Measurements from ENCODE around the gene DBF4B. TPM values are rescaled to one million over a fixed set of nuclear protein-coding genes. Genes with fewer than 3 reads are reported as not detected.

The DBF4B gene
- total RNA-seq, 1 donor from 2014 or later, result 22.5 TPM

DNA sequence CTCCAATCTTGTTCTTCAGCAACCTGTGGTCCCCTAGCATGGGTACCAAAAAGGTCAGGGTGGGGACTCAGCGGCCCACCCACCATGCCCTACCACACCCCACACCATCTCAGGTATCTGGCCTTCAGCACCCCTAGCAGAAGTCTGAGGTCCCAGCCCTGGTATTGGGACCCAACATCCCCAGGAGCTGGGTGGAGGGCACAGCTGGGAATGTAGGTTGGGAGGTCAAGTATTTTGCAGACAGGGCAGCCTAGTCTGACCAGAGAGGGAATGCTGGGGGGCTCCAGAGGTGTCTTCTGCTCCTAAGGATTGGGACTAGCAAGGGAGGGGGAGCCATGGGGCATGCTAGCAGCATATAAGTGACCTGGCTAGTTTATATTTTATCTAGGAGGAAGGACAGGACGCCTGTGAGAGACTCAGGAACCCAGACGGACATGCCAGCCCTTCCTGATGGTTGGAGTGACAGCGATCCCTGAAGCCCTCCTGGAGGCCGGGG, 49.5 kb downstream of the DBF4B start:
- peaks cover 36% of the 10 kb centered on the region for H3K27me3 Mint-ChIP-seq (ENCODE audit: insufficient read depth)
- H3K27ac Mint-ChIP-seq, result no peak overlapping the region
- no peak for DNase-seq (ENCODE audit: low spot score)
- H3K36me3 Mint-ChIP-seq (ENCODE audit: low read depth), result no peaks in the 10 kb centered on the region
- H3K4me3 Mint-ChIP-seq, result peak overlapping the region; percentile 42
- intact Hi-C loops (cut with micrococcal nuclease), result no loop called here
- H3K9me3 Mint-ChIP-seq, result no peaks in the 10 kb centered on the region
- H3K4me1 Mint-ChIP-seq (ENCODE audit: low read depth), result no peaks in the 10 kb centered on the region

DNA sequence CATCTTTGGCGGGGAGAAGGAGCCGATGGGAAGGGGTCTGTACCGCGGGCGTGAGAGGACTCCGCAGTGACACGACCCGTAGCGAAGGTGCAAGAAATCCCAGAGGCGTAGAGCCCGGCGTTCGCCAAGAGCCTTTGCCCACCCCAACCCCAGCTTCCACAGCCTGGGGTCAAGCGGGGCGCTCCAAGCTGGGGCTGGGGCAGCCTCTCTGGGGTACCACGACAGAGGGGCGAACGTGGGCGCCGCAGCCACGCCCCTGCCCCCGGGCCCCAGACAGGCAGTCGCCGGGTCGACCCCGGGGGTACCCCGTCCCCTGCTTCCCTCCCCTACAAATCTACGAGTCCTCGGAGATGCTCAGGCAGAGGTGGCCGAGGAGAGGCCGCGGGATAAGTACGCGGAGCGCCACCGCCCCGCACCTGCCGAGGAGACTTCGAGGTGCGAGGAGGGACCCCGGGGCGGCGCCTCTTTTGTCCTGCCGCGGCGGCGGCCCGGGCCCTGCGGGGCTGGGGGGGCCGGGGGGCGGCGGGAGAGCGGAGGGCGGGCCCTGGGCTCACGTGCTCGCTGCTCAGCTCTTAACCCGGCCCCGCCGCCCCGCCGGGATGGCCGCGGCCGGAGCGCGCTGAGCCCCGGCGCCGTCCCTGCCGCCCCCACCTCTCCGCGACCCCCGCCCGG, 50.1 kb downstream of the DBF4B start, which contains the start of gene ADAM11:
Gene ADAM11, plus strand, starts transcription at position 575 of the 672 bp plus-strand sequence. CDS start 212 bp downstream, outside the sequence.
- intact Hi-C loops (cut with micrococcal nuclease), result no loop called here
- peak within 1 kb of the TSS; percentile 42 for H3K4me3 Mint-ChIP-seq
- no peaks in the 10 kb centered on the region for H3K4me1 Mint-ChIP-seq (ENCODE audit: low read depth)

DNA sequence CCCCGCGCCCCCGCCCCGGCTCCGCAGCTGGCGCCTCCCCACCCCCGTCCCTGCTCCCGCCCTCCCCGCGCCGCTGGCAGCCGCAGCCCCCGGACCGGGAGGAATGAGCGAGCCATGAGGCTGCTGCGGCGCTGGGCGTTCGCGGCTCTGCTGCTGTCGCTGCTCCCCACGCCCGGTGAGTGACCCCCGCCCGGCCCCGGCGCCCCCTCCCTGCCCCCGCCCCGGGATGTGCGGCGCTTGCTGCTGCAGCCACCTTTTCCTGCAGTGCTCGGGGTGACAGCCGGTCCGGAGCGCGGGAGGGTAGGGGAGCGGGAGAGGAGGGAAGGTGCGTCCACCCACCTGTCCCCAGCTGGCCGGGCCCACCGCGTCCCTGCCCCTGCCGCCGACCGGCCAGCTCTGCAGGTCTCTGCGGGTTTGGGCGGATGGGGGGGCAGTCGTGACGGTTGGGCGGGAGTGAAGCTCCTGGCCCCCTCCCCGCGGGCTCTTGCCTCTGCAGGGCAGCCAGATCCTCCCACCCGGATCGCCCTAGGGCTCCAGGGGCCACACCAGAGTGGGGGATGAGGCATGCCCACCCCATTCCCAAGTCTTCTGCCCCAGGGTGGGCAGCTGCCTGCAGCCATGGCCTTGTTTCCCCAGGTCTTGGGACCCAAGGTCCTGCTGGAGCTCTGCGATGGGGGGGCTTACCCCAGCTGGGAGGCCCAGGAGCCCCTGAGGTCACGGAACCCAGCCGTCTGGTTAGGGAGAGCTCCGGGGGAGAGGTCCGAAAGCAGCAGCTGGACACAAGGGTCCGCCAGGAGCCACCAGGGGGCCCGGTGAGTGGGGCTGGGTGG, 50.8 kb downstream of the DBF4B start:
- Mint-ChIP-seq H3K27me3 (ENCODE audit: insufficient read depth) (peaks cover 38% of the 10 kb centered on the region), H3K4me1 (ENCODE audit: low read depth) (no peaks in the 10 kb centered on the region), H3K27ac (no peak overlapping the region), H3K9me3 (no peaks in the 10 kb centered on the region), H3K4me3 (no peak overlapping the region), H3K36me3 (ENCODE audit: low read depth) (no peaks in the 10 kb centered on the region)
- intact Hi-C loops (cut with micrococcal nuclease), result no loop called here
- DNase-seq (ENCODE audit: low spot score), result no peak

More for the DNA sequence above, 50.1 kb downstream of the DBF4B start, which contains the start of gene ADAM11:
- H3K27me3 Mint-ChIP-seq (ENCODE audit: insufficient read depth), result peaks cover 36% of the 10 kb centered on the region
- H3K36me3 Mint-ChIP-seq (ENCODE audit: low read depth), result no peaks in the 10 kb centered on the region
- H3K9me3 Mint-ChIP-seq, result no peaks in the 10 kb centered on the region
- no peak within 1 kb of the TSS for H3K27ac Mint-ChIP-seq
- no peak for DNase-seq (ENCODE audit: low spot score)

DNA sequence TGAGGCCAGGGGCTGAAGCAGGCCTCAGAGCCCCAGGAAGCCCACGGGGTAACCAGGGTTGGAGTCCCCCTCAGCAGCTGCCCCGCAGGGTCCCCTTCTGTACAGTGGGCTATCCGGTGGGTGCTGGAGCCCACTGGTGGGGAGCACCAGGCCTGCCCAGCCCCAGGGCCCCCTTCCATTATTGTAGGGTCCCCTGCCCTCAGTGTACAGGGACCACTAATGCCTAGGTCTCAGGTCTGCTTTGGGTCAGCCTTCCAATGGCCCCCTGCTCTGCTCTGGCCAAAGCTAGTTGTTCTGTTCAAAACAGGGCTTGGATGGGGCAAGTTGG, 51.4 kb downstream of the DBF4B start:
- intact Hi-C loops (cut with micrococcal nuclease), result no loop called here
- no peak overlapping the region for H3K4me3 Mint-ChIP-seq
- peaks cover 39% of the 10 kb centered on the region for H3K27me3 Mint-ChIP-seq (ENCODE audit: insufficient read depth)
- H3K36me3 Mint-ChIP-seq (ENCODE audit: low read depth), result no peaks in the 10 kb centered on the region
- no peaks in the 10 kb centered on the region for H3K9me3 Mint-ChIP-seq
- no peaks in the 10 kb centered on the region for H3K4me1 Mint-ChIP-seq (ENCODE audit: low read depth)
- no peak for DNase-seq (ENCODE audit: low spot score)
- no peak overlapping the region for H3K27ac Mint-ChIP-seq

DNA sequence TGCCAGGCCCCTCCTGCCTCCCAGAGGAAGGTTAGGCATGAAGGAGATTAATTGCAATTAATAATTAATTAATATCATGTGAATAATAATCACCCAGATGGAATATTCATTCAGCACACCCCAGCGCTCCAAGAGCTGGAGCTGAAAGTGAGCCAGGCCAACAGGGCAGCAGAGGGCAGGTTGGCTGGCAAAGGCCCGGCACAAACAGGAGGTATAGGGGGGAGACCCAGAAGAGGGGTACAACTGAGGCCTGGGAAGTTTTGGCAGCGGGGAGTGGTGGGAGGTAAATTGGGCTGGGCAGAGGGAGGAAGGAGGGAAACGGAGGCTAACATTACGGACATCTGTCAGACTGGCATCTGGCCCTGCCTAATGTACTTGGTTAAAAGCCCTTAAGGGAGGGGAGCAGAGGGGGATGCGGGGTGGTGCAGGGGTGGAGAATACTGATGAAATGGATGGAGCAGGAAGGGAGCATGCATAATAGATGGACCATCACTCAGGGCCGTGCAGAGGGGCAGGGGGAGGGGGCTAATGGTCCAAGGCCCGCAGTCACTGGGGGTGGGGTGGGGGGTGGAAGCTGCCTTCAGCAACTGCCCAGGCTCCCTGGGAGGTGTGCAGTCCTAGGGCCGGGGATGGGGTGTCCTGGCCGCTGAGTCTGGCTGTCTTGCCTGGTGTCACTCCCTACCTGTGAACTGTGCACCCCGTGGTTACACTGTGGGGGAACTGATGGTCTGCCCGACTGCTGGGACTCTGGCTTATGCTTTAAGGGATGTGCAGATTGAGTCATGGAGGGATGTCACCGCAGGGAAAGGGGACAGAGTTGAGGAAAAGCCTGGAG, 52.2 kb downstream of the DBF4B start:
- H3K9me3 Mint-ChIP-seq, result no peaks in the 10 kb centered on the region
- H3K27me3 Mint-ChIP-seq (ENCODE audit: insufficient read depth), result peaks cover 39% of the 10 kb centered on the region
- no peaks in the 10 kb centered on the region for H3K4me1 Mint-ChIP-seq (ENCODE audit: low read depth)
- H3K4me3 Mint-ChIP-seq, result no peak overlapping the region
- intact Hi-C loops (cut with micrococcal nuclease), result no loop called here
- H3K27ac Mint-ChIP-seq, result no peak overlapping the region
- no peak for DNase-seq (ENCODE audit: low spot score)
- H3K36me3 Mint-ChIP-seq (ENCODE audit: low read depth), result no peaks in the 10 kb centered on the region

DNA sequence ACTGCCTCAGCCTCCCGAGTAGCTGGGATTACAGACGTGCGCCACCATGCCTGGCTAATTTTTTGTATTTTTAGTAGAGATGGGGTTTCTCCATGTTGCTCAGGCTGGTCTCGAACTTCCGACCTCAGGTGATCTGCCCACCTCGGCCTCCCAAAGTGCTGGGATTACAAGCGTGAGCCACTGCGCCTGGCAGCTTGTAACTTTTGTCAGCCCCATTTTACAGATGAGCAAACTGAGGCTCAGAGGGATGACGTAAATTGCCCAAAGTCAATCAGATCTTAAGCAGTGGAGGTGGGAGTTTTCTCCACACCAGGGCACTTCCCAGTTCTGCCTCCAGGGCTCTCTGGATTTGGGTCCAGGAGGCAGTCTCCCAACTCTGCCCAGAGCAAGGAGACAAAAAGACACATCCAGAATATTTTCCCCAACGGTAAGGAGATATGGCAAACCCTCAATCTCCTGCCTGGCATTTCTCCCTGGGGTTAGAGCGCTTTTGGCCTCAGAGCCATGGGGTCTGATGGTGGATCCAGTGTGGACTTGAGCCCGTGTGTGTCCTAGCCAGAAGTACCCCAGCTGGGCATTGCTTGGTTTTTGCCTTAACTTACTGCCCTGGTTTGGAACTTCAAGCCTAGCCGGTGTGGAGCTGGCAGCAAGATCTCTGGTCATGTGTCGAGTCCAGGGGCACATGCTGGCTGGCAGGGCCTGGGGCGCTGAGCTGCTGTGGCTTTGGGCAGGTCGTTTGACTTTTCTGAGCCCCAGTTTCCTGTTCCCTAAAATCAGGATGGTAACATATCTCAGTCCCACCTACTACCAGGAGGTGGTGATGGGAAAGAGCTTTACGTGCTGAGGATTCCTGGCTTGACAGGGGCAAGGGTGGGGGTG, 53.7 kb downstream of the DBF4B start:
- intact Hi-C loops (cut with micrococcal nuclease), result no loop called here
- no peak for DNase-seq (ENCODE audit: low spot score)
- Mint-ChIP-seq H3K4me3 (no peak overlapping the region), H3K4me1 (ENCODE audit: low read depth) (no peaks in the 10 kb centered on the region), H3K27me3 (ENCODE audit: insufficient read depth) (peaks cover 36% of the 10 kb centered on the region), H3K36me3 (ENCODE audit: low read depth) (no peaks in the 10 kb centered on the region), H3K27ac (no peak overlapping the region), H3K9me3 (no peaks in the 10 kb centered on the region)

DNA sequence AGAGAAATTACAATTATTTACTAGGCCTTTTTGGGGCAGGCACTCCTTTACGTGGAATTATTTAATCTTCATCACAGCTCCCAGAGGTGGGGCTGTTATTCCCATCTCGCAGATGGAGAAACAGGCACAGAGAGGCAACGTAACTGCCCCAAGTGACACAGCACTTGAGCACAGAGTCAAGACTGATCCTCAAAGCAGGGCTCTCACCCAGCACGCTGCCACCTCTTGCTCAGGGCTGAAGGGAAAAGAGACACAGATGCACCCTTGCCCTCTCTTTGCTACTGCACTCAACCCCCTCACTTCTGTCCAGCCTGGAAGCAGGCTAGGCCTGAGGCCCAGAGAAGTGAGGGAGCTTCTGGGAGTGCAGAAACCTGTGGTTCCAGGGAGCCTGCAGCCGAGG, 54.7 kb downstream of the DBF4B start:
- no peaks in the 10 kb centered on the region for H3K36me3 Mint-ChIP-seq (ENCODE audit: low read depth)
- no peak overlapping the region for H3K4me3 Mint-ChIP-seq
- H3K9me3 Mint-ChIP-seq, result no peaks in the 10 kb centered on the region
- peaks cover 26% of the 10 kb centered on the region for H3K27me3 Mint-ChIP-seq (ENCODE audit: insufficient read depth)
- no peaks in the 10 kb centered on the region for H3K4me1 Mint-ChIP-seq (ENCODE audit: low read depth)
- intact Hi-C loops (cut with micrococcal nuclease), result no loop called here
- H3K27ac Mint-ChIP-seq, result no peak overlapping the region
- no peak for DNase-seq (ENCODE audit: low spot score)

DNA sequence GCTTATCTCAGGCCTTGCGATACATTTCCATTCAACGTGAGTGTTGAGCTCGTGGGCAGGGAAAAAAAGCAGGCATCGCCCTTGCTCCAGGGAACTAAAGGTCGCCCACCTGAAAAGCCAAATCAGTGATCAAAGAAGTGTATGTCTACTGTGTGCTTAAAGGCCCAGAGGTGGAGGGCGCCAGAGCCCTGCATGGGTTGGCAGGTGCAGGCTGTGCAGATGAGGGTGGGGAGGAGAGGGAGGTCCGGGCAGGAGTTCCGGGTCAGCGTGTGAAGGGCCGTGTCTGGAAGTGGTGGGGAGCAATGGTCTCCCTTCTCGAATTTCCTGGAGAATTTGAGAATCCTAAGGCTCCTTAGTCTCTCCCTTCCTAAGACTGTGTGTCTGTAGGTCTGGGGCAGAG, 57.5 kb downstream of the DBF4B start:
- H3K36me3 Mint-ChIP-seq (ENCODE audit: low read depth), result no peaks in the 10 kb centered on the region
- intact Hi-C loops (cut with micrococcal nuclease), result no loop called here
- H3K4me1 Mint-ChIP-seq (ENCODE audit: low read depth), result no peaks in the 10 kb centered on the region
- DNase-seq (ENCODE audit: low spot score), result no peak
- no peak overlapping the region for H3K4me3 Mint-ChIP-seq
- peaks cover 19% of the 10 kb centered on the region for H3K27me3 Mint-ChIP-seq (ENCODE audit: insufficient read depth)
- no peak overlapping the region for H3K27ac Mint-ChIP-seq
- no peaks in the 10 kb centered on the region for H3K9me3 Mint-ChIP-seq

DNA sequence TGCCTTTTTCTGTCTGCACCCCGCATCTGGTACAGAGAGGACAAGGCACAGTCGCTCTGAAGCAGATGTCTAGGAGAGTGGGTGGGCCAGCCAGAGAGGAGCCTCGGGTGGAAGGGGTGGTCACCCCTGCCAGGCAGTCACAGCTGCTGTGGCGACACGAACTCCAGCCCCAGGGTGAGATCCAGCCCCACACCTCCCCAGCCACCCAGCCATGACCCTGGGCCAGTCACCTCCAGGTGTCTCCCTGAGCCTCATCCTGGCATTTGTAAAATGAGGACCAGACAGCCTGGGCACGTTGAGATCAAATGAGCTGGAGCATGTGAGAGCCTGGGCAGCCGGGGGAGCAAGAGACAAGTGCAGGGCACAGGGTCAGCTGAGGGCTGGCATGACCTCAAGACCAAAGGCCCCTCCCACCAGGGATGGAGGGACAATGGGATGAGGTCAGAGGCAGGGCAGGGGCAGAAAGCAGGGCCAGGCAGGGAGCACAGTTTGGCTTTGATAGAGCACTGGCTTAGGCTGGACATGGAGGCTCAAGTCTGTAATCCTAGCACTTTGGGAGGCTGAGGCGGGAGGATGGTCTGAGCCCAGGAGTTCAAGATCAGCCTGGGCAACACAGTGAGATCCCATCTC, 58.1 kb downstream of the DBF4B start:
- intact Hi-C loops (cut with micrococcal nuclease), result no loop called here
- Mint-ChIP-seq H3K4me1 (ENCODE audit: low read depth) (no peaks in the 10 kb centered on the region), H3K27me3 (ENCODE audit: insufficient read depth) (peaks cover 15% of the 10 kb centered on the region), H3K4me3 (no peak overlapping the region), H3K9me3 (no peaks in the 10 kb centered on the region), H3K27ac (no peak overlapping the region), H3K36me3 (ENCODE audit: low read depth) (no peaks in the 10 kb centered on the region)
- no peak for DNase-seq (ENCODE audit: low spot score)

DNA sequence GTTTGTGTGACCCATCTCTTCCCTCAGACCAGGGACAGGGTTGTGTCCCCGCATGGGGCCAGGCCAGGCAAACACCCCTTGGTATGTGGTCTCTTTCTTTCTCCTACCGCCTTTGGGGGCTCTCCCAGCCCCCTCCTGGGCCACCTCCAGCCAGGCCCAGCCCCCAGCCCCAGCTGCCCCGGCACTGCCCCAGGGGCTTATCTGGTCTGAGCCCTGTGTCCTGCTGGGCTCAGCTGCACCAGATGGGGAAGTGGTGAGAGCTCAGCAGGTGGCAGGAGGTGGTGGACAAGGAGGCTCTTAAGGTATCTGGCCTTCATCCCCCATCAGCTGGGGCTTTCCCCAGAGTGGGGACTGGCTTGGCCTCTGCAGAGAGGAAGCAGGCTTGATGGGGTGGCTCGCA, 59.0 kb downstream of the DBF4B start:
- Mint-ChIP-seq H3K4me3 (no peak overlapping the region), H3K27ac (no peak overlapping the region), H3K27me3 (ENCODE audit: insufficient read depth) (peaks cover 10% of the 10 kb centered on the region), H3K9me3 (no peaks in the 10 kb centered on the region), H3K4me1 (ENCODE audit: low read depth) (no peaks in the 10 kb centered on the region), H3K36me3 (ENCODE audit: low read depth) (no peaks in the 10 kb centered on the region)
- intact Hi-C loops (cut with micrococcal nuclease), result no loop called here
- DNase-seq (ENCODE audit: low spot score), result no peak

DNA sequence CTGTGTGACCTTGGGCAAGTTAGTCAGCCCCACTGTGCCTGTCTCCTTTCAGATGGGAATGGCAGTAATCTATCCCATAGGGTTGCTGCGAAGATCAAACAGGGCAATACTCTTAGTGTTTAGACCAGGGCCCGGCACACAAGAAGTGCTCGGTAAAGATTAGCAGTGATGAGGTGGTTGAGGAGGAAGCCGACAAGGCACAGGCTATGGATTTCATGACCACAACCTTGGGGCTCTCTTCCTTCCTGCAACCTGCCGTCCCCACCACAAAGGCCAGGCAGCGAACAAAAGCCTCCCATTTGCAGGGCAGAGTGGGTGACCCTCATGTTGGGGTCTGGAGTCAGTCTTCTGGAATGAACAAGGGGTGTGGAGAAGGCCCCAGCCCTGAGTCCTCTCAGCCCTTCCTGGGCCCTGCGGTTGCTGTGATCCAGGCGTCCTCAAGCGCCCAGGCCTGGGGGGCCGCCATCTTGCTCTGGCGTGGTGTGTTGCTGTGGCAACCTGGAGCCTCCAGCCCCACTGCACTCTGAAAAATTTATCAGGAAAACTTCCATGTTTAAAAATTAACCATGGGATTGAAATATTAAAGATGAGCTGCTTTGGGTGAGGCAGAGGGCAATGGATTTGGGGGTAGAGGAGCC, 60.2 kb downstream of the DBF4B start:
- DNase-seq (ENCODE audit: low spot score), result no peak
- intact Hi-C loops (cut with micrococcal nuclease), result no loop called here
- Mint-ChIP-seq H3K4me3 (no peak overlapping the region), H3K4me1 (ENCODE audit: low read depth) (no peaks in the 10 kb centered on the region), H3K9me3 (no peaks in the 10 kb centered on the region), H3K27ac (no peak overlapping the region), H3K36me3 (ENCODE audit: low read depth) (no peaks in the 10 kb centered on the region), H3K27me3 (ENCODE audit: insufficient read depth) (peaks cover 10% of the 10 kb centered on the region)
